Vagina (tissue), 2 donors: ENCODE measurements around the gene SLC8A1. TPM values are rescaled to one million over a fixed set of nuclear protein-coding genes. Genes with fewer than 3 reads are reported as not detected.
A peak's percentile ranks its signal among the peaks of the same experiment; 100 is the strongest.

ENCODE experiments used
- DNase-seq, 2 donors: peaks; one replicate each; pipeline ENCODE4 v3.0.0-alpha.2; 2017; ENCODE audit errors: extremely low spot score in 2 of 2
- H3K27ac ChIP-seq: fragments of 200-600 bp; sonication (generic); one replicate; pipeline ENCODE4 v1.5.1; 2019
- H3K27me3 ChIP-seq: fragments of 200-600 bp; sonication (generic); one replicate; pipeline ENCODE4 v1.5.1; 2019
- H3K36me3 ChIP-seq, 2 donors: fragments of 200-600 bp; sonication (generic); one replicate each; pipeline ENCODE4 v1.5.1; 2017 to 2019
- H3K4me1 ChIP-seq: fragments of 200-600 bp; sonication (generic); one replicate; pipeline ENCODE4 v1.5.1; 2019
- H3K4me3 ChIP-seq, 2 donors: fragments of 200-600 bp; sonication (generic); 1 replicate in 1 of 2; 2 replicates in 1 of 2; pipeline ENCODE4 v1.5.1; 2016 to 2019
- H3K9me3 ChIP-seq: fragments of 200-600 bp; sonication (generic); one replicate; pipeline ENCODE4 v1.5.1; 2019
- CTCF ChIP-seq, 3 experiments: fragments of 450-650 bp in 2 of 3; fragments of 200-600 bp in 1 of 3; sonication (generic) in 1 of 3; IDR thresholded peaks; one replicate each; pipeline ENCODE4 v1.5.1; 2017 to 2019; ENCODE audit warnings: antibody characterized with exemption in 3 of 3, mild to moderate bottlenecking in 2 of 3, moderate library complexity in 2 of 3
- POLR2A ChIP-seq, 2 donors: fragments of 450-650 bp; IDR thresholded peaks; one replicate each; pipeline ENCODE4 v1.6.1; 2017; ENCODE audit warnings: antibody characterized with exemption in 2 of 2, mild to moderate bottlenecking in 2 of 2, moderate library complexity in 2 of 2
- POLR2AphosphoS5 ChIP-seq, 2 donors: sonication (generic); formaldehyde crosslinking; IDR thresholded peaks; one replicate each; pipeline ENCODE4 v1.9.0; 2017; ENCODE audit warnings: antibody characterized with exemption in 2 of 2, mild to moderate bottlenecking in 2 of 2, low read depth in 1 of 2; ENCODE audit not compliant: insufficient read depth in 1 of 2
- intact Hi-C: fragments of 100-400 bp; cut with DNase I; formaldehyde crosslinking; loops from one replicate; pipeline ENCODE4 v1.15.1; 2023
- total RNA-seq: library from RNA; depleted of rRNA; stranded (reverse); fragments of >200 nt; gene quantifications from one replicate; pipeline ENCODE4 v1.2.3, GENCODE V29; 2016

The SLC8A1 gene
- total RNA-seq, 1 donor from 2014 or later = 40.8 TPM

DNA sequence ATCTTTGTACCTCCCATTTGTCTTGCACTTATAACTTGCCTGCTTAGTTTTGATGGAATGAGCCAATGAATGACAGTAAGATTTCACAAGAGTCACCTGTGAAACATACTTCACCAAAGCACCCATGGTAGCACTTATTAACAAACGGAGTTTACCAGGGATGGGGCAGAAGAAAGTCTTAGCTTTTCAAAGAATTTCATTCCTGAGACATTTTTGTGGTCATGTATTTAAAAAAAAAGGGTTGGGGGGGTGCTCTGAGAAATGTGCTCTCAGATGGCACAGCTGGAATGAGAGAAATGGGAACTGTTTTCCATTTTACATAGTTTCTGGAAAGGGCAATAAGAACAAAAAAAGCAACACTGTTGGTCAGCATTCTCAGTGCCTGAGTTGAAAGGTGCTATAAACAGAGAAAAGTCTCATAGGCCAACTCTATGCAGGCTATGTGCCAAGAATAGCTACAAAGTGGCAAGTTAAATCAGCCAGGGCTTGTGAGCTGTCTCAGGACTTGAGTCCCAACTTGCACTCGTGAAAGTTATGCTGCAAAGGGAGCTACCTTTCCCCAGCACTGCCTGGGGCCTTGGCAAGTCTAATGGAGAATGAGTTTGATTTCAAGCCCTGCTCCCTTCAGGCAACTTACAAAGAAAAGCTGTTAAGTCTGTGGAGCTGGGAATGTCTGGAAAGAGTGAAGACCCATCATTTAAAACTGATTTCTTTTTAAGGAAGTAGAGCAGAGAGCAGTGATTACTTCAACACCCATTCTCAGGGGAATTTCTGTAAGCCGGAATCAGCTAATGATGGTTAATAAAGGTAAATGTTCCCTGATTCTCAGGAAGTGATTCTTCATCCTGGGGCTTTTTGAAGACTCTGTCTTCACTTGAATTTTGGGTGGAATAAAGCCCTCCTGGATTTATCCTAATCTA lies 170.6 kb downstream of the SLC8A1 start:
- Histone ChIP-seq H3K4me1 (peaks cover 30% of the 10 kb centered on the region), H3K9me3 (no peaks in the 10 kb centered on the region)
- intact Hi-C loops = no loop called here

GRCh38 chr2:40279482-40279881 lies 172.4 kb downstream of the SLC8A1 start:
- peaks cover 30% of the 10 kb centered on the region for H3K4me1 ChIP-seq
- no peak overlapping the region for H3K4me3 ChIP-seq
- no peak overlapping the region for H3K27ac ChIP-seq

More for the DNA sequence above, 170.6 kb downstream of the SLC8A1 start:
- Histone ChIP-seq H3K36me3 (no peaks in the 10 kb centered on the region), H3K27ac (peak overlapping the region; percentile 49), H3K4me3 (no peak overlapping the region), H3K27me3 (no peaks in the 10 kb centered on the region)
- DNase-seq = no peak
- TF ChIP-seq POLR2A (IDR thresholded peaks at IDR 0.05) = no peak
- peak in 1 of 2 donors; percentile 49 for TF ChIP-seq POLR2AphosphoS5 (IDR thresholded peaks at IDR 0.05; ENCODE audit: insufficient read depth in 1 of 2, low read depth in 1 of 2)
- no peak for TF ChIP-seq CTCF (IDR thresholded peaks at IDR 0.05)

GRCh38 chr2:40279001-40279400 lies 172.9 kb downstream of the SLC8A1 start:
- intact Hi-C loops = no loop called here
- Histone ChIP-seq H3K27ac (peak overlapping the region; percentile 28), H3K9me3 (no peaks in the 10 kb centered on the region), H3K27me3 (no peaks in the 10 kb centered on the region), H3K36me3 (no peaks in the 10 kb centered on the region), H3K4me3 (no peak overlapping the region), H3K4me1 (peaks cover 31% of the 10 kb centered on the region)
- TF ChIP-seq POLR2AphosphoS5 (IDR thresholded peaks at IDR 0.05; ENCODE audit: insufficient read depth in 1 of 2, low read depth in 1 of 2) (no peak), POLR2A (IDR thresholded peaks at IDR 0.05) (no peak)
- DNase-seq = no peak

More at GRCh38 chr2:40279482-40279881, 172.4 kb downstream of the SLC8A1 start:
- no peaks in the 10 kb centered on the region for H3K27me3 ChIP-seq
- intact Hi-C loops = no loop called here
- no peak for TF ChIP-seq POLR2A (IDR thresholded peaks at IDR 0.05)
- no peak for TF ChIP-seq POLR2AphosphoS5 (IDR thresholded peaks at IDR 0.05; ENCODE audit: insufficient read depth in 1 of 2, low read depth in 1 of 2)
- TF ChIP-seq CTCF (IDR thresholded peaks at IDR 0.05) = no peak
- no peak for DNase-seq
- no peaks in the 10 kb centered on the region for H3K36me3 ChIP-seq
- no peaks in the 10 kb centered on the region for H3K9me3 ChIP-seq

GRCh38 chr2:40276076-40276475 lies 175.8 kb downstream of the SLC8A1 start:
- Histone ChIP-seq H3K4me3 (no peak overlapping the region), H3K27ac (no peak overlapping the region), H3K4me1 (peaks cover 21% of the 10 kb centered on the region), H3K9me3 (no peaks in the 10 kb centered on the region), H3K27me3 (no peaks in the 10 kb centered on the region), H3K36me3 (no peaks in the 10 kb centered on the region)
- intact Hi-C loops = no loop called here
- DNase-seq = no peak
- no peak for TF ChIP-seq POLR2AphosphoS5 (IDR thresholded peaks at IDR 0.05; ENCODE audit: insufficient read depth in 1 of 2, low read depth in 1 of 2)
- no peak for TF ChIP-seq CTCF (IDR thresholded peaks at IDR 0.05)
- no peak for TF ChIP-seq POLR2A (IDR thresholded peaks at IDR 0.05)

DNA sequence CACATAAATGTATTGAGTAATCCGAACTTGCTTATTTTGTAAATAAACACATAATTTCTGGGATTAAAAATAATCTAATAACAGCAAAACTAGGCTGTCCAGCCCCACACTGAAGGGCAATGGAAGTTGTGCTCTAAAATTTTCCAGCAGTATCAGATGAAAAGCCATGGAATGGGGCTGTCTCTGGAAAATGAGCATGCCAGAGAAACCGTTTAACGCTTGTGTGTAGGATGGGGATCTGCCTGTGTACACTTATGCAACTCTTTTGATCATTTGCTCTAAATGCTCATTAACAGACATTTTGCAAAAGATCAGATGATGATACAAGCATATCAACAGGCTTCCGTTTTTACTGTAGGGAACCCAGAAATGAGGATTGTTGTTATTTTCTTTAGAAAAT lies 177.6 kb downstream of the SLC8A1 start:
- DNase-seq = no peak
- intact Hi-C loops = no loop called here
- H3K4me3 ChIP-seq = no peak overlapping the region
- H3K4me1 ChIP-seq = peaks cover 12% of the 10 kb centered on the region
- no peak overlapping the region for H3K27ac ChIP-seq
- H3K9me3 ChIP-seq = no peaks in the 10 kb centered on the region
- no peak for TF ChIP-seq CTCF (IDR thresholded peaks at IDR 0.05)
- no peak for TF ChIP-seq POLR2A (IDR thresholded peaks at IDR 0.05)
- no peak for TF ChIP-seq POLR2AphosphoS5 (IDR thresholded peaks at IDR 0.05; ENCODE audit: insufficient read depth in 1 of 2, low read depth in 1 of 2)
- no peaks in the 10 kb centered on the region for H3K27me3 ChIP-seq
- H3K36me3 ChIP-seq = no peaks in the 10 kb centered on the region
